ENCODE results near the gene SEC14L1. TPM values are rescaled to one million over a fixed set of nuclear protein-coding genes. Genes with fewer than 3 reads are reported as not detected.

SEC14L1 gene
- total RNA-seq, 2 donors from 2014 or later: 31.0 to 38.8 TPM

- Histone ChIP-seq H3K9ac (ENCODE audit: low read depth in 2 of 2, low read length in 2 of 2) (no peak overlapping the region), H3K36me3 (no peaks in the 10 kb centered on the region), H3K27me3 (no peaks in the 10 kb centered on the region), H3K27ac (no peak overlapping the region), H3K9me3 (no peaks in the 10 kb centered on the region), H3K4me1 (no peaks in the 10 kb centered on the region), H3K4me3 (no peak overlapping the region)
- intact Hi-C loops (cut with DNase I): no loop called here
- DNase-seq: peak; percentile 71
- TF ChIP-seq, protein P1, sequence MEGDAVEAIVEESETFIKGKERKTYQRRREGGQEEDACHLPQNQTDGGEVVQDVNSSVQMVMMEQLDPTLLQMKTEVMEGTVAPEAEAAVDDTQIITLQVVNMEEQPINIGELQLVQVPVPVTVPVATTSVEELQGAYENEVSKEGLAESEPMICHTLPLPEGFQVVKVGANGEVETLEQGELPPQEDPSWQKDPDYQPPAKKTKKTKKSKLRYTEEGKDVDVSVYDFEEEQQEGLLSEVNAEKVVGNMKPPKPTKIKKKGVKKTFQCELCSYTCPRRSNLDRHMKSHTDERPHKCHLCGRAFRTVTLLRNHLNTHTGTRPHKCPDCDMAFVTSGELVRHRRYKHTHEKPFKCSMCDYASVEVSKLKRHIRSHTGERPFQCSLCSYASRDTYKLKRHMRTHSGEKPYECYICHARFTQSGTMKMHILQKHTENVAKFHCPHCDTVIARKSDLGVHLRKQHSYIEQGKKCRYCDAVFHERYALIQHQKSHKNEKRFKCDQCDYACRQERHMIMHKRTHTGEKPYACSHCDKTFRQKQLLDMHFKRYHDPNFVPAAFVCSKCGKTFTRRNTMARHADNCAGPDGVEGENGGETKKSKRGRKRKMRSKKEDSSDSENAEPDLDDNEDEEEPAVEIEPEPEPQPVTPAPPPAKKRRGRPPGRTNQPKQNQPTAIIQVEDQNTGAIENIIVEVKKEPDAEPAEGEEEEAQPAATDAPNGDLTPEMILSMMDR (IDR thresholded peaks at IDR 0.05): no peak
These were observed 14.2 kb upstream of the SEC14L1 start for GRCh38 chr17:77126519-77126918.

DNA sequence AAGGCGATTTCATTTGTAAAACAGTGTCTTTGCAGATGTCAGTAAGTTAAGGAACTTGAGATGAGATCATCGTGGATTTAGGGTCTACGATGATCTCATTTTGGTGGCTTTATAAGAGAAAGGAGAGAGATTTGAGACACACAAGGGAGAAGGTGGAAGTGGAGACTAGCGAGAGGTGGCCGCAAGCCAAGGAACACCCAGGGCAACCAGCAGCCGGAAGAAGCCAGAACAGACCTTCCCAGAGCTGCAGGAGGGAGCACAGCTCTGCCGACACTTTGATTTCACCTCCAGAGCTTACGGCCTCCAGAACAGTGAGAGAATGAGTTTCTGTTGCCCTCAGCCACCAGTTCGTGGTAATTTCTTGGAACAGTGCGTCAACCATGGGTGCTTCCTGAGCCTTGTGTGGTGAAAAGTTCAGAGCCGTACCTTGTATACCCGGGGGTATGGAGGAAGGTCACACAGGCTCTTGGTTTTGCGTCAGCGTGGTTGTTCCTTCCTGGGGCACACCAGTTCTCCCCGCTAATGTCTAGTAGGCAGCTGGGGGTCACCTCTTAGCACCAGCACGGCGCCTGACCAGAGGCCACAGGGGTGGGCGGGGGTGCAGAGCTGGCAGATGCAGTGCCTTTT lies 12.9 kb upstream of the SEC14L1 start:
- H3K9me3 ChIP-seq: no peaks in the 10 kb centered on the region
- H3K4me1 ChIP-seq: no peaks in the 10 kb centered on the region
- TF ChIP-seq, protein P1 (IDR thresholded peaks at IDR 0.05): no peak
- peak; percentile 66 for DNase-seq
- H3K36me3 ChIP-seq: no peaks in the 10 kb centered on the region
- H3K4me3 ChIP-seq: no peak overlapping the region
- peak overlapping the region; percentile 40 for H3K27ac ChIP-seq
- no peaks in the 10 kb centered on the region for H3K27me3 ChIP-seq
- intact Hi-C loops (cut with DNase I): no loop called here
- H3K9ac ChIP-seq (ENCODE audit: low read depth in 2 of 2, low read length in 2 of 2): peak overlapping the region; percentile 16 to 44

DNA sequence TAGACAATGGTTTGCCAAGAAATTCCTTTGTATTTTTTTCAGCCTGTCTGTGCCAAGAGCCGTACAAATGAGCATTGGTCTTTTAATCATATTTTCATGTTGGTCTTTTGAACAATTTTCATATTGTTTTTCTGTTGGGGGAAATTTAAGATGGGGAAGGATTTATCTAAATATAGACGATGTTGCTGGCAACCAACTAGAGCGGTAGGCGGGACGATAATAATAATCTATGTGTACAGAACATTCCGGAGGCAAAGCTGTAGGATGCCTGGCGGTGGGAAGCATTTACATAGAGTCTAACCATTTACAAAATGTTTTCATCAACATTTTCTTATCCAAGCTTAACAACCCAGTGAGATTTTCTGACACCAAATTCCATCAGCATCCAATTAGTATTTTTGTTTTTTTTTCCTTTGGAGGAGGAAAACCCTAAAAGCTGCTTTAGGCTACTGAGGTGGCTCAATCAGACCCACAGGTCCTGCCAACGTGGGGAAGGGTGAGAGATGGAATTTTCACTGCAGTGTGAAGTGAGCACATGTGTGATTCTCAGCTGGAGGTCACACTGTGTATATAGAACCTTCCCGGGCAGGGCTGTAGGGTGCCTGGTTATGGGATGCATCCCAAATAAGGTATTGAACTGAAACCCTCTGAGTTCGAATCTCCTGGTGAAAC lies 11.7 kb upstream of the SEC14L1 start:
- no peak for DNase-seq
- H3K27me3 ChIP-seq: no peaks in the 10 kb centered on the region
- no peaks in the 10 kb centered on the region for H3K4me1 ChIP-seq
- H3K9me3 ChIP-seq: no peaks in the 10 kb centered on the region
- peak overlapping the region in 1 of 2 donors; percentile 46 for H3K9ac ChIP-seq (ENCODE audit: low read depth in 2 of 2, low read length in 2 of 2)
- intact Hi-C loops (cut with DNase I): no loop called here
- H3K4me3 ChIP-seq: no peak overlapping the region
- TF ChIP-seq, protein P1 (IDR thresholded peaks at IDR 0.05): no peak
- H3K36me3 ChIP-seq: no peaks in the 10 kb centered on the region
- H3K27ac ChIP-seq: no peak overlapping the region

- no peaks in the 10 kb centered on the region for H3K4me1 ChIP-seq
- no peak overlapping the region for H3K27ac ChIP-seq
These were observed 11.0 kb upstream of the SEC14L1 start for GRCh38 chr17:77129568-77130301.

GRCh38 chr17:77130525-77130924 lies 10.2 kb upstream of the SEC14L1 start:
- DNase-seq: no peak
- H3K36me3 ChIP-seq: no peaks in the 10 kb centered on the region
- H3K27ac ChIP-seq: no peak overlapping the region
- H3K4me3 ChIP-seq: no peak overlapping the region
- no peaks in the 10 kb centered on the region for H3K9me3 ChIP-seq
- no peaks in the 10 kb centered on the region for H3K27me3 ChIP-seq
- intact Hi-C loops (cut with DNase I): no loop called here
- H3K4me1 ChIP-seq: no peaks in the 10 kb centered on the region
- no peak overlapping the region for H3K9ac ChIP-seq (ENCODE audit: low read depth in 2 of 2, low read length in 2 of 2)
- TF ChIP-seq, protein P1 (IDR thresholded peaks at IDR 0.05): no peak

More at GRCh38 chr17:77129568-77130301, 11.0 kb upstream of the SEC14L1 start:
- DNase-seq: no peak
- Histone ChIP-seq H3K4me3 (no peak overlapping the region), H3K27me3 (no peaks in the 10 kb centered on the region), H3K9ac (ENCODE audit: low read depth in 2 of 2, low read length in 2 of 2) (peak overlapping the region in 1 of 2 donors; percentile 46), H3K36me3 (no peaks in the 10 kb centered on the region), H3K9me3 (no peaks in the 10 kb centered on the region)
- intact Hi-C loops (cut with DNase I): no loop called here
- TF ChIP-seq, protein P1 (IDR thresholded peaks at IDR 0.05): no peak

All from colonic mucosa (tissue), 4 donors.